Right cardiac atrium (tissue), 5 donors: ENCODE results near the gene REEP6. TPM values are rescaled to one million over a fixed set of nuclear protein-coding genes. Genes with fewer than 3 reads are reported as not detected.

Source experiments
- ATAC-seq, 2 donors: fragments of 200-7000 bp; cut with Tn5 transposase; one replicate each; pipeline versions ENCODE4 v1.8.0 to v1.9.1; 2020; ENCODE audit warnings: moderate library complexity in 2 of 2, mild to moderate bottlenecking in 1 of 2
- DNase-seq, 3 donors: peaks; one replicate each; pipeline ENCODE4 v3.0.0-alpha.2; 2020
- H3K27ac ChIP-seq: one replicate; pipeline ENCODE4 v1.5.1; 2013; ENCODE audit warnings: mild to moderate bottlenecking, low read length, control low read depth, moderate library complexity
- H3K27me3 ChIP-seq: one replicate; pipeline ENCODE4 v1.6.1; 2013; ENCODE audit not compliant: control insufficient read depth, insufficient read depth
- H3K4me1 ChIP-seq: one replicate; pipeline ENCODE4 v1.6.1; 2013; ENCODE audit warnings: low read length; ENCODE audit not compliant: control insufficient read depth, insufficient read depth
- H3K4me3 ChIP-seq: one replicate; pipeline ENCODE4 v1.5.1; 2013; ENCODE audit warnings: low read length, control low read depth
- H3K9me3 ChIP-seq: one replicate; pipeline ENCODE4 v1.6.1; 2013; ENCODE audit warnings: low read length; ENCODE audit not compliant: control insufficient read depth
- WGBS: extraction: QIAGEN DNeasy Blood & Tissue Kit; methylation state at CpG from one replicate; pipeline ENCODE4 v1.1.7; 2013; 5-methylcytosine and 5-hydroxymethylcytosine counted together
- intact Hi-C, 4 donors: fragments of 100-400 bp; cut with DNase I; formaldehyde crosslinking; loops; one replicate each; pipeline versions ENCODE4 v1.11.0 to v1.14.0; 2022 to 2023
- polyA plus RNA-seq: library from polyadenylated mRNA; stranded (reverse); fragments of 200-250 nt; gene quantifications from one replicate; pipeline ENCODE4 v1.2.3, GENCODE V29; 2013
- total RNA-seq, 4 donors: library from RNA; stranded (reverse); fragmentation: NEBNext Ultra II Directional; extraction: Animal tissue kit (Norgen Biotek cat#: 25700); gene quantifications; one replicate each; pipeline ENCODE4 v1.2.1, GENCODE V29; 2021
- donor health status: healthy with polysubstance abuse.
- donor health status: DM: no; HTN: yes; CAD: no.
- donor health status: DM: no; HTN: no; CAD: no.
- donor health status: DM: no; HTN: yes; CAD: no; lungs with severe emphysema.
- donor health status: DM: yes; HTN: yes; CAD: no.

The REEP6 gene
- total and polyA plus RNA-seq, 5 donors = 1.1 to 7.5 (median 1.5) TPM

DNA sequence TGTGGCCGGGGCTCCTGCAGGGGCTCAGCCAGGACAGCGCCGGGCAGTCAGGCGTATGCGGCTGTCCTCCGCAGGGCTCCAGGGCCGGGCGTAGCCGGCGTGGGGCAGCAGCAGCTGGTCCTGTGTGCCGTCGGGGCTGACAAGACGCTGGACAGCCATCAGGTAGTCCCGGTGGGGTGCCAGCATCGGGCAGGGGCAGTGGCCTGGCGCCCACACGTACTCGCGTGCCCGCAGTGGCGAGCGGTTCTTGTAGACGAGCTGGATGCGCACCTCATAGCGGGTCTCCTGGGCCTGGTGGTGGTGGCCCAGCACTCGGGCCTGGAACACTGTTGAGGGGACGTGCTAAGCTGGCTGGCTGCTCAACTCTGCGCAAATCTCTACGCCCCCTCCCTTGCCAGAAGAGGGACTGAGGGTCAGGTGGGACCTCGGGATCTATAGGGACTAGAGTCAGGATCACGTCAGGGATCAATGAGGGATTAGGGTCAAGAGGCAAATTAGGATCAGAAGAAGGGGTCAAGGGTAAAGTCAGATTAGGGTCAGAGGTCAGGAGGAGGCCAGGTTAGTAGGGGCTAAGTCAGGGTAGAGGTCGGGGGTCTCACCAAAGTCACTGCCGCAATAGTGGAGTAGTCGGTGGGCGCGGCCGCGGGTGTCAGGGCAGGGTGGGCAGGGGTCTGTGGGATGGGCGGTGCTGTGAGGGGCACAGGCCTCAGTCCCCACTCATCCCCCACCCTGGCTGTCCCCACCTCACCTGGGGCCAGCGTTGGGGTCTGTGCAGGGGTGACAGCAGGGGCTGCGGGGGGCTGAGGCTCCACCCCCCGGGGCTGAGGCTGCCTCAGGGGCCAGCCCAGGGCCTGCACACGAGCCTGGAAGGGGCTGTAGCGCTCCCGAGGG, 15.3 kb downstream of the REEP6 start:
- Histone ChIP-seq H3K27me3 (no peaks in the 10 kb centered on the region), H3K9me3 (no peaks in the 10 kb centered on the region), H3K4me1 (no peaks in the 10 kb centered on the region), H3K4me3 (no peak overlapping the region), H3K27ac (no peak overlapping the region)
- WGBS = 90% methylated on average over 45 of the region's 45 CpGs
- peak in 1 of 3 donors; percentile 68 for DNase-seq
- intact Hi-C loops = no loop called here
- ATAC-seq = no peak

DNA sequence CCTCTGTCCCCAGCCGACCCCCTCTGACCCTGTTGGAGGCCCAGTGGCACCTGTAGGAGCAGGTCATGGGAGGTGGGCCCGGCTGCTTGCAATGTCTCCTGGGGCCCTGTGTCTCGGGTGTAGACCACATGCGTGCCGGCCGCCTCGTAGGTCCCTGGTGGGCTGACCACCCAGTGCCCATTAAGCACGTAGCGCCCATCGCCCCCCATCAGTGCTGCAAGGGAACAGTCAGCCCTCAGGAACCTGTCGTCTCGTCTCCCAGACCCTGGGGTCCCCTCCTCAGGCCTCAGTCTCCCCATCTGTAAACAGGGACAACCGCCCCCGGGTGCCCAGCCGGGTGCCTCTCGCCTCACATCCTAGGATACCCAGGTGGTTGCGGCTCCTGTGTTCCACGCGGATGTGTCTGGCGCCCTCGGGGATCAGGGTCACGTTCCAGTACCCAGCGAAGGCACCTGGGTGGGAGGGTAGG, 16.2 kb downstream of the REEP6 start:
- no peak overlapping the region for H3K4me3 ChIP-seq
- no peaks in the 10 kb centered on the region for H3K9me3 ChIP-seq
- H3K4me1 ChIP-seq = no peaks in the 10 kb centered on the region
- ATAC-seq (no peak), DNase-seq (peak in 1 of 3 donors; percentile 75)
- WGBS = 70% methylated on average over 23 of the region's 23 CpGs
- H3K27me3 ChIP-seq = no peaks in the 10 kb centered on the region
- no peak overlapping the region for H3K27ac ChIP-seq
- intact Hi-C loops = no loop called here

DNA sequence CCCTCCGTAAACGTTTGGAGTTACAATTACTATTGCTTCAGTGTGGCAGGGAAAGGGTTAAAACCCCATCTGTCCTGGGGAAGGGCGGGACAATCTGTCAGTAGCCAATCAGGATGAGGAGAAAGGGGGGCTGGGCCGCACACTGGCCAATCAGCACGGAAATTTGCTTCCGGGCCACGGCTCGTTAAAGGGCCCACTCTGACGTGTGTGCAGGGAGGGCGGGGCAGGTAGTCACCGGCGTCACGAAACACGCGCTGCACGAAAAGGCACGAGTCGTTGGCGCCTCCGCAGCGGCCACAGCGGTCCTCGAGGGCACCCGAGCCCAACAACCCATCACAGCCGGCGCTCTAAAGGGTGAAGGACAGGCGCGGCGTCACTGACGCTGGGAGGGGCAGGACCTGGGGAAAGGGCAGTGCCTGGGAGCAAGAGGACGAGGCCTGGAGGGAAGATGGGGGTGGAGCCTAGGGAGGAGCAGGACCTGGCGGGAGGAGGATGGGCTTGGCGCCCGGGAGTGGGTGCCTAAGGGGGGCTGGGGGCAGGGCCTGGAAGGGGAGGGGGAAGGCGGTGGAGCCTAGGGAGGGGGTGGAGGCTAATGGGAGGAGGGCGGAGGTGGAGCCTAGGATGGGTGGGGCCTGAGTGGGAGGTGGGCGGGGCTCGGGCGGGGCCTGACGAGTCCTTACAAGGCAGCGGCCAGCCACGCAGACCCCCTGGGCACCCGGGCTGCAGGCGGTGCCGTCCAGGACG, 17.0 kb downstream of the REEP6 start:
- no peaks in the 10 kb centered on the region for H3K4me1 ChIP-seq
- under 1% methylated on average over 46 of the region's 46 CpGs for WGBS
- H3K9me3 ChIP-seq = no peaks in the 10 kb centered on the region
- intact Hi-C loops = no loop called here
- ATAC-seq (peak; percentile 91 to 92), DNase-seq (peak; percentile 94 to 97 (median 97))
- no peak overlapping the region for H3K4me3 ChIP-seq
- H3K27me3 ChIP-seq = no peaks in the 10 kb centered on the region
- peak overlapping the region; percentile 31 for H3K27ac ChIP-seq

DNA sequence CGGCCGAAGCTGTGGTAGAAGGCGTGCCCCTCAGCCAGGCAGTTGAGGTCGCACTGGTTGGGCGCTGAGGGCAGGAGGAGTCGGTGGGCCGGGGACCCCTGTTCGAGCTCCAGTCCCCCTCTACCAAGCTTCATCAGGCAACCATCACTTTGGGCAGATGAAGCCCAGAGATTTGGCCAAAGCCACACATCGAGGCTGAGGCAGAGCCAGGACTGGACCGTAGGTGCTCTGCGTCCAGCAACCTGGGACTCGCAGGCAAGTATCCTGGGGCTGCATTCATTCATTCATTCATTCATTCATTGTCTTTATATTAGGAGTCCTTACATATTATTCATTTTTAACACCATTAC, 17.5 kb downstream of the REEP6 start:
- no peak for ATAC-seq
- 40% methylated on average over 12 of the region's 12 CpGs for WGBS
- intact Hi-C loops = no loop called here

DNA sequence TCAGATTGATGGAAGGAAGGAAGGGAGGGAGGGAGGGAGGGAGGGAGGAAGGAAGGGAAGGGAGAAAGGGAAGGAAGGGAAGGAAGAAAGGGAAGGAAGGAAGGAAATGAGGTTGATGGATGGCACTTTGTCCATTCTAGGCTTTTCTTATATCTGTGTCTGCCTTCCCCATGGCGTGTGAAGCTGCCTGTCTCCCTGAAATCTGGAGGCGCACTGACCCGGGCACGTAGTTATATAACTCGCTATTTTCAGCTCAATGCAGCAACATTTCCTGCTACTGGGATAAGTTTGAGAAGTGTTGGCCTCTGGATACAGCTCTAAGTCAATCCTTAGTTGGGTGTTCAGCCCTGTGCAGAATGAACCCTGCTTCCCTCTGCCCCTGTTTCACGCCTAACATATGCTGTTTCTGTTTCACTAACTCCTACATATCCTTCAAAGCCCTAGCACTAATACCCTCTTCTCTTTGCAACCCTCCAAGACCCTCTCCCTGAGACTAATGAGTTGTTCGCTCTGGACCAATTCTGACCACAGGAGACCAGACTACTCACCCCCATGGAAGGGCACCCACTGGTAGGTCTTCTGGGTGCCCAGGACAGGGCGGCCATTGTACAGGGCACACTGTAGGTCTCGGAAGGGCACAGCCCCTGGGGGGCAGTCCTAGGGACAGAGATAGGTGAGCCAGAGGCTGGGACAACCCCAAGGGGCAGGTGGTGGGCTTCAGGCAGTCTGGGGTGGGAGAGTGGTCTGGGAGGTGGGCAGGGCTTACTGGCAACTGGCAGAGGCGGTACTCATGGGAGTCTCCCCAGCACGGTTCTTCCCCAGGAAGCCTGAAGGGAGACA, 18.8 kb downstream of the REEP6 start:
- no peaks in the 10 kb centered on the region for H3K27me3 ChIP-seq
- intact Hi-C loops = no loop called here
- ATAC-seq (no peak), DNase-seq (peak in 2 of 3 donors; percentile 50 to 58)
- no peaks in the 10 kb centered on the region for H3K4me1 ChIP-seq
- H3K9me3 ChIP-seq = no peaks in the 10 kb centered on the region
- H3K27ac ChIP-seq = no peak overlapping the region
- no peak overlapping the region for H3K4me3 ChIP-seq
- WGBS = 55% methylated on average over 11 of the region's 11 CpGs

More for the DNA sequence above, 17.5 kb downstream of the REEP6 start:
- Histone ChIP-seq H3K27ac (peak overlapping the region; percentile 1), H3K4me3 (no peak overlapping the region), H3K27me3 (no peaks in the 10 kb centered on the region), H3K4me1 (no peaks in the 10 kb centered on the region), H3K9me3 (no peaks in the 10 kb centered on the region)
- DNase-seq = no peak

DNA sequence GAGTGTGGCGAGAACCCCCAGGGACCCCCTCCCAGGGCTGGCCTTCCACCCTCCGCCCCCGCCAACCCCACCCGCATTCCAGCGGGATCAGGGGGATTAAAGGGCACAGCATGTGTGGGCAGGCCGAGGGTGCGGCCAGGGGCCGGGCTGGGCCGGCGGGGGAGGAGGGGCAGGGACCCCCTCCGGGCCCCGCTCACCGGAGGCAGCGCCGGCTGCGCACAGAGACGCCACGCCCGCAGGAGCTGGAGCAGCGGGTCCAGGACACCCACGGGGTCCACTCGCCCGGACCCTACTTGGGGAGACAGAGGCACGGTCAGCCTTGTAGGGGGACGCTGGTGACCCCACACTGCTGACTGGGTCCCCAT, 19.4 kb downstream of the REEP6 start:
- no peaks in the 10 kb centered on the region for H3K4me1 ChIP-seq
- WGBS = 35% methylated on average over 25 of the region's 25 CpGs
- ATAC-seq (no peak), DNase-seq (peak in 1 of 3 donors; percentile 45)
- no peaks in the 10 kb centered on the region for H3K27me3 ChIP-seq
- intact Hi-C loops = no loop called here
- H3K4me3 ChIP-seq = no peak overlapping the region
- no peaks in the 10 kb centered on the region for H3K9me3 ChIP-seq
- no peak overlapping the region for H3K27ac ChIP-seq

DNA sequence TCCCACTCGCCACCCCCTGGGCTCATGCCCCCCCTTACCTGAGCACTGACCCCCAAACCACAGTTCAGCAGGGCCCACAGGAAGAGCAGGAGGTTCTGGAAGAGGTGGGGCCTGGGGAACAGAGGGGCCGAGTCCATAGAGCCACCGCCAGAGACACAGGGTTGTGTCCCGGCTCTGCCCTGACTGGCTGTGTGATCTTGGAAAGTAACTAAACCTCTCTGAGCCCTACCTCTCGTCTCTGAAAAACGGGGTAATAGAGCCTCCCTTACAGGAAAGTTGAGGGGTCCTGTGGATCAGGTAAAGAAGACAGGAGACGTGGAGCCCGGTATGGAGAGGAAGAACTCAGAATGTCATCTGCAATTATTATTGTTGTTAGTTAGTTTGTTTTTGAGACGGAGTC, 19.8 kb downstream of the REEP6 start:
- no peaks in the 10 kb centered on the region for H3K4me1 ChIP-seq
- no peak for DNase-seq
- no peak overlapping the region for H3K27ac ChIP-seq
- H3K4me3 ChIP-seq = no peak overlapping the region
- WGBS = 51% methylated on average over 9 of the region's 9 CpGs
- H3K9me3 ChIP-seq = no peaks in the 10 kb centered on the region
- no peaks in the 10 kb centered on the region for H3K27me3 ChIP-seq
- no peak for ATAC-seq
- intact Hi-C loops = no loop called here

DNA sequence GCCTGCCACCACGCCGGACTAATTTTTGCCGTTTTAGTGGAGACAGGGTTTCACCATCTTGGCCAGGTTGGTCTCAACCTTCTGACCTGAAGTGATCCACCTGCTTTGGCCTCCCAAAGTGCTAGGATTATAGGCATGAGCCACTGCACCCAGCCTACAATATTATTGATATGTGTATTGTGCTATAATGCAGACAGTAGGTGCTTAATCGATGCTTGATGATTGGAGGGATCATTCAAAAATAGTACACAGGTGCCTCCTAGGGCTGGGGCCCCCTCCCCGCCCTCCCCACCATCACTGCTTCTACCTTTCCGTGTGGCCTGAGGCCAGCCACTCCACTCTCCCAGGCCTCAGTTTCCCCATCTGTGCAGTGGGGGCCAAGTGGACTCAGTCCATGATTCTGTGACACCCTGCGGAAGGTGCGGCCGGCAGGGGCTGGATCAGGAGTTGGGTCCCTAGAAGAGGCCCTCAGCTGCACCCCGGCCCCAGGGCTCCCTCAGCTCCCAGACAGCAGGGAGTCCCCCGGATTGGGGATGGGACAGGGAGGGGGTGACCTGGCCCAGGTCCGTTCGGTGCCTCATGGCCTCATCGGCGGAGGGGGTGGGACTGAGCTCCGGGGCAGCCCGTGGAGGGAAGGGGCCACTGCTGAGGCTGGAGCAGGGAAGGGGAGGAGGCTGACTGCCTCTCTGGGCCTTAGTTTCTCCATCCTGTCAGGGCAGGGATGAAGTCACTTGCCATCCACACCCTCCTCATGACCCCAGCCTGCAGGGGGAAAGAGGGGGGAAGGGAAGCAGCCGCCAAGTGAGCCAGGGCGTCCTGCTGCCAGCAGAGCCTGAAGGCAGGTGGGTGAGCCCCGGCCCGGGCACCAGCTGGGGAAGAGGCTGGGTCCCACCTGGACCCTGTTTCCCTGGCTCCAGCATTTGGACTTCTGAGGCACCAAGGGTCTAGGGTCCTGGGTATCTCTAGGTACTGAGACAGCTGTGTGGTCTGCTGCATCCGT, 20.6 kb downstream of the REEP6 start:
- Histone ChIP-seq H3K4me1 (no peaks in the 10 kb centered on the region), H3K27me3 (no peaks in the 10 kb centered on the region)
- intact Hi-C loops = no loop called here

DNA sequence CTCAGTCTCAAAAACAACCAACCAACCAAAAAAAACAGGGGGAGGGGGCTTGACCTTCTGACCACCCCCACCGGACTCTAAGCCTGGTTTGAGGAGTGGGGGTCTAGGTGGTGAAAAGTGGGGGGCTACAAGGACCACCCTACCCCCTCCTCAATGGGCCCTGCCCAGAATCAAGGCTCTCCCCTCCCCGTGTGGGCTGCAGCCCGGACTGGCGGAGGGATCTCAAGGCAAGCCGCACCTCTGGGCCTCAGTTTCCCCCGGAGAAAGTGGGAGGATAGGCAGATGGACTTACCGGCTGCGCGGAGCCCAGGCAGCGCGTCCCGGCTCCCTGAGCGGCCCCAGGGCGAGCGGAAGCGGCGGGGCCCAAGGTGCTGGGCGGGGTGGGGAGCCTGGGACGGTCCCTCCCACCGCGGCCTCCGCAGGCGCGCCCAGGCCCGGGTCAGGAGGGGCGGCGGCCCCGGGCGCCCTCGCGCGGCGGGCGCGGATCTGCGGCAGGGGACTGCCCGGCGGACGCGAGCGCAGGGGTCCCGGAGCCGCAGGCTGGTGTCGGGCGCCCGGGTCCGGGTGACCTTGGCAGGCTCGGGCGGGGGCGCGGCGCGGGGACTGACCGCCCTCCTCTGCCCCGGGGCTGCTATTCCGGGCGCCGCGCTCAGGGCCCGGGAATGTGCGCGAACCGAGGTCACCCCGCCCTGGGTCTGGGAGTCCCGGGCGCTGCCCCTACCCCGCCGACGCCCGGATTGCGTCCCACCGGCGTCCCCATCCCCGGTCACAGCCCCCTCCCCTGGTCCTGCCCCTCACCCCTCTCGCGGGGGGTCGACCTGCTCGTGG, 21.9 kb downstream of the REEP6 start, which contains the start of gene ADAMTSL5:
Gene ADAMTSL5, minus strand, starts transcription at position 349 of the 828 bp plus-strand sequence. CDS start 2,076 bp downstream, outside the sequence.
- Histone ChIP-seq H3K9me3 (no peaks in the 10 kb centered on the region), H3K4me1 (no peaks in the 10 kb centered on the region), H3K27me3 (no peaks in the 10 kb centered on the region), H3K4me3 (peak within 1 kb of the TSS; percentile 70), H3K27ac (peak within 1 kb of the TSS; percentile 87)
- WGBS = 2% methylated on average over 78 of the region's 78 CpGs
- ATAC-seq (peak; percentile 47 to 68), DNase-seq (peak; percentile 69 to 88 (median 87))
- intact Hi-C loops = no loop called here

More for the DNA sequence above, 20.6 kb downstream of the REEP6 start:
- ATAC-seq (no peak), DNase-seq (peak in 2 of 3 donors; percentile 44 to 68)
- no peaks in the 10 kb centered on the region for H3K9me3 ChIP-seq
- H3K27ac ChIP-seq = no peak overlapping the region
- 55% methylated on average over 22 of the region's 22 CpGs for WGBS
- no peak overlapping the region for H3K4me3 ChIP-seq
